ENCODE results near the gene MYLIP. TPM values are rescaled to one million over a fixed set of nuclear protein-coding genes. Genes with fewer than 3 reads are reported as not detected.
"Not testable (repeated sequence)": the region's sequence is repeated elsewhere in the genome, so short reads cannot be mapped to it uniquely, and the experiment has no call there.

The MYLIP gene
- total RNA-seq, 1 experiment from 2014 or later, result 50.0 TPM

GRCh38 chr6:16174416-16175078 lies 45.7 kb downstream of the MYLIP start:
- Mint-ChIP-seq H3K36me3 (no peaks in the 10 kb centered on the region), H3K27ac (peak overlapping the region; percentile 21; the same call in 1 of the 2 replicates), H3K4me1 (peaks cover 14% of the 10 kb centered on the region), H3K27me3 (ENCODE audit: low read depth) (no peaks in the 10 kb centered on the region), H3K9me3 (peaks cover 9% of the 10 kb centered on the region), H3K4me3 (no peak overlapping the region)
- DNase-seq (ENCODE audit: low spot score), result no peak
- ChIA-PET POLR2A (interaction anchor here (0.8 kb wide), 1 partner anchor 546 kb away, joined by 4 read pairs; no protein-coding TSS in a partner anchor), CTCF (interaction anchor here (0.6 to 1.2 kb wide), 2 partner anchors 9 to 470 kb away, joined by 4 to 7 read pairs; no protein-coding TSS in a partner anchor)
- TF ChIP-seq TP53 (CRISPR knock-in tag; IDR thresholded peaks at IDR 0.05) (no peak), ETV6 (CRISPR knock-in tag; IDR thresholded peaks at IDR 0.05) (no peak), ZNF317 (CRISPR knock-in tag; IDR thresholded peaks at IDR 0.05; ENCODE audit: borderline replicate concordance, low read depth) (no peak), MAX (CRISPR knock-in tag; IDR thresholded peaks at IDR 0.05) (no peak), NFATC4 (CRISPR knock-in tag; IDR thresholded peaks at IDR 0.05) (no peak)
- ATAC-seq, result no peak; the same call in none of the 2 replicates

- H3K27me3 Mint-ChIP-seq (ENCODE audit: low read depth); H3K4me3 Mint-ChIP-seq; CTCF ChIA-PET; DNase-seq (ENCODE audit: low spot score); ATAC-seq; H3K27ac Mint-ChIP-seq; H3K36me3 Mint-ChIP-seq; POLR2A ChIA-PET: not testable (repeated sequence)
- Mint-ChIP-seq H3K4me1 (peaks cover 18% of the 10 kb centered on the region), H3K9me3 (peaks cover 11% of the 10 kb centered on the region)
Measured at GRCh38 chr6:16176600-16176999, 47.7 kb downstream of the MYLIP start.

DNA sequence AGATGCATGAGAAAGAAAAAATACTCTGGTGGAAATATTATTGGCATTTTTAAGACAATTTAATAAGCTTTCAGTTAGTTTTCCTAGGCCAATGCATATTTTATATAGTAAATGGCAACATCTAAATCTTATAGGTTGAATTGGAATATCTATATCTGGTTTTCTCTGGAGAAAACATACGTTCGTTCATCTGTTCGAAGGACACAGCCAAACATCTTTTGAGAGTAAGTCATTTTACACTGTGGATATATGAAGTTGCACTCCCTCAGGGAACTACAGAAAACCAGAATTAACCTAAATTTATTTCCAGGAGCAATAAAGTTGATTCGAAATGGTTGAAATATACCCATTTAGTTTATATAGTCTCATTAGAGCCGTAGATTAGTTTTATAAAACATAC lies 49.0 kb downstream of the MYLIP start:
- ChIA-PET POLR2A (no interaction called here), CTCF (no interaction called here)
- H3K4me1 Mint-ChIP-seq, result peaks cover 16% of the 10 kb centered on the region
- H3K4me3 Mint-ChIP-seq, result no peak overlapping the region
- DNase-seq (ENCODE audit: low spot score) (no peak), ATAC-seq (no peak)
- H3K27ac Mint-ChIP-seq, result no peak overlapping the region
- H3K27me3 Mint-ChIP-seq (ENCODE audit: low read depth), result no peaks in the 10 kb centered on the region
- peaks cover 3% of the 10 kb centered on the region for H3K36me3 Mint-ChIP-seq
- peaks cover 16% of the 10 kb centered on the region for H3K9me3 Mint-ChIP-seq
- TF ChIP-seq ATF2 (CRISPR knock-in tag; IDR thresholded peaks at IDR 0.05; ENCODE audit: borderline replicate concordance, low read depth) (no peak), ATF3 (CRISPR knock-in tag; conservative IDR thresholded peaks at IDR 0.05) (no peak), ARID4B (CRISPR knock-in tag; IDR thresholded peaks at IDR 0.05; ENCODE audit: borderline replicate concordance) (no peak), OVOL2 (CRISPR knock-in tag; IDR thresholded peaks at IDR 0.05; ENCODE audit: borderline replicate concordance) (no peak), ATF1 (CRISPR knock-in tag; IDR thresholded peaks at IDR 0.05) (no peak), CREB1 (CRISPR knock-in tag; IDR thresholded peaks at IDR 0.05) (no peak), ZBTB43 (CRISPR knock-in tag; IDR thresholded peaks at IDR 0.05) (no peak), ZNF232 (CRISPR knock-in tag; IDR thresholded peaks at IDR 0.05) (no peak), NR3C1 (CRISPR knock-in tag; conservative IDR thresholded peaks at IDR 0.05; ENCODE audit: low read depth) (no peak), TEAD1 (CRISPR knock-in tag; IDR thresholded peaks at IDR 0.05) (no peak)
